HCT116 (cell line): Measurements from ENCODE around the gene CFAP54. TPM values are rescaled to one million over a fixed set of nuclear protein-coding genes. Genes with fewer than 3 reads are reported as not detected.
A peak's percentile ranks its signal among the peaks of the same experiment; 100 is the strongest.

Experiments used
- ATAC-seq: fragments of 200-7000 bp; cut with Tn5 transposase; 2 replicates; pipeline ENCODE4 v1.9.1; 2020; ENCODE audit warnings: mild to moderate bottlenecking, moderate library complexity
- BruUV-seq: library from RNA; stranded (reverse); fragments of 400-500 nt; replicated peaks from 2 replicates; lab custom pipeline; 2021; lab: Mats Ljungman, UMichigan
- CTCF ChIA-PET: fragments of 300-600 bp; sonication (Branson Sonifier 250); formaldehyde crosslinking; loops from one replicate; lab custom pipeline; 2021; ENCODE audit warnings: antibody characterized with exemption; lab: Charles Lee
- POLR2A ChIA-PET: fragments of 300-600, 350-600 bp; sonication (Branson Sonifier 250); formaldehyde crosslinking; loops from one replicate; lab custom pipeline; 2021; ENCODE audit warnings: antibody characterized with exemption; lab: Charles Lee
- RAD21 ChIA-PET, 2 experiments: fragments of 300-600 bp; sonication (Branson Sonifier 250); formaldehyde crosslinking; loops; one replicate each; lab custom pipeline; 2023; ENCODE audit warnings: low total read pairs in 2 of 2; ENCODE audit not compliant: uncharacterized antibody in 2 of 2, unreplicated experiment in 2 of 2, low non-redundant PET in 1 of 2; lab: Charles Lee
- DNase-seq: peaks from one replicate; pipeline ENCODE4 v3.0.0-alpha.2; 2010; ENCODE audit warnings: low read depth, low spot score
- H2AFZ ChIP-seq: fragments of 200-600 bp; shearing (Covaris generic), sonication (generic); 2 replicates; pipeline ENCODE4 v1.6.1; 2017; ENCODE audit warnings: low read depth, mixed run types, mixed read lengths, antibody characterized with exemption, low read length; ENCODE audit not compliant: poor library complexity, severe bottlenecking
- H3K27ac ChIP-seq: 2 replicates; pipeline ENCODE4 v1.5.1; 2012; ENCODE audit warnings: low read depth, low read length
- H3K27me3 ChIP-seq: fragments of 200-600 bp; sonication (generic); 2 replicates; pipeline ENCODE4 v1.6.1; 2016; ENCODE audit warnings: mixed run types, low read length, mixed read lengths; ENCODE audit not compliant: insufficient read depth
- H3K36me3 ChIP-seq, 2 experiments: fragments of 200-500 bp in 1 of 2; fragments of 200-600 bp in 1 of 2; sonication (Bioruptor generic) in 1 of 2; sonication (generic) in 1 of 2; 2 replicates each; pipeline versions ENCODE4 v1.5.1 to v1.6.1; 2014 to 2016; ENCODE audit warnings: low read length in 2 of 2, inconsistent platforms in 1 of 2, mixed read lengths in 1 of 2, mixed run types in 1 of 2; ENCODE audit not compliant: insufficient read depth in 2 of 2, control insufficient read depth in 1 of 2
- H3K4me1 ChIP-seq, 2 experiments: fragments of 200-600 bp in 1 of 2; sonication (generic) in 1 of 2; 2 replicates each; pipeline versions ENCODE4 v1.5.1 to v1.6.1; 2012 to 2017; ENCODE audit warnings: low read length in 2 of 2, inconsistent platforms in 1 of 2, mild to moderate bottlenecking in 1 of 2, mixed read lengths in 1 of 2, mixed run types in 1 of 2, moderate library complexity in 1 of 2; ENCODE audit not compliant: insufficient read depth in 2 of 2, control insufficient read depth in 1 of 2
- H3K4me2 ChIP-seq: fragments of 200-600 bp; sonication (generic); 2 replicates; pipeline ENCODE4 v1.6.1; 2017; ENCODE audit warnings: mixed run types, low read length, mixed read lengths
- H3K4me3 ChIP-seq, 2 experiments: fragments of 200-600 bp in 1 of 2; sonication (generic) in 1 of 2; replicated peaks in 1 of 2; 2 replicates each; pipeline ENCODE4 v1.5.1; 2011 to 2016; ENCODE audit warnings: low read length in 2 of 2, control low read depth in 1 of 2, low read depth in 1 of 2, mild to moderate bottlenecking in 1 of 2, mixed read lengths in 1 of 2, mixed run types in 1 of 2
- H3K79me2 ChIP-seq: fragments of 200-600 bp; sonication (generic); 2 replicates; pipeline ENCODE4 v1.6.1; 2017; ENCODE audit warnings: mild to moderate bottlenecking, mixed run types, low read length, moderate library complexity, mixed read lengths; ENCODE audit not compliant: insufficient read depth
- H3K9ac ChIP-seq: fragments of 200-600 bp; sonication (generic); 2 replicates; pipeline ENCODE4 v1.6.1; 2016; ENCODE audit warnings: low read length, mixed read lengths
- H3K9me2 ChIP-seq: fragments of 200-600 bp; sonication (generic), shearing (Covaris generic); 2 replicates; pipeline ENCODE4 v1.6.1; 2017; ENCODE audit warnings: mixed run types, mild to moderate bottlenecking, moderate library complexity; ENCODE audit not compliant: insufficient read depth
- H3K9me3 ChIP-seq, 2 experiments: fragments of 200-500 bp in 1 of 2; fragments of 200-600 bp in 1 of 2; sonication (Bioruptor generic) in 1 of 2; sonication (generic) in 1 of 2; 2 replicates each; pipeline ENCODE4 v1.6.1; 2014 to 2017; ENCODE audit warnings: low read length in 2 of 2, mixed read lengths in 2 of 2, inconsistent platforms in 1 of 2, low read depth in 1 of 2, mild to moderate bottlenecking in 1 of 2, mixed run types in 1 of 2, moderate library complexity in 1 of 2; ENCODE audit not compliant: control insufficient read depth in 1 of 2, insufficient read depth in 1 of 2
- H4K20me1 ChIP-seq: fragments of 200-600 bp; sonication (generic), shearing (Covaris generic); 2 replicates; pipeline ENCODE4 v1.6.1; 2017; ENCODE audit warnings: mixed run types, mild to moderate bottlenecking, moderate library complexity; ENCODE audit not compliant: insufficient read depth
- EZH2 ChIP-seq: fragments of 200-600 bp; sonication (generic); IDR thresholded peaks from 2 replicates; pipeline ENCODE4 v1.6.1; 2017; ENCODE audit warnings: antibody characterized with exemption, mixed run types
- RAD21 ChIP-seq: IDR thresholded peaks from 2 replicates; pipeline ENCODE4 v1.6.1; 2012; ENCODE audit warnings: low read depth, mild to moderate bottlenecking
- SIN3A ChIP-seq: IDR thresholded peaks from 2 replicates; pipeline ENCODE4 v1.6.1; 2012; ENCODE audit warnings: low read depth
- SRF ChIP-seq: IDR thresholded peaks from 2 replicates; pipeline ENCODE4 v1.6.1; 2012; ENCODE audit warnings: low read depth
- ZFX ChIP-seq: fragments of 450-650 bp; IDR thresholded peaks from 2 replicates; pipeline ENCODE4 v1.6.1; 2017
- ZNF274 ChIP-seq: fragments of 200-500 bp; sonication (Bioruptor generic); IDR thresholded peaks from 2 replicates; pipeline ENCODE4 v1.6.1; 2014; ENCODE audit warnings: mild to moderate bottlenecking, low read depth, low read length, inconsistent platforms
- intact Hi-C: fragments of 100-400 bp; cut with micrococcal nuclease; formaldehyde crosslinking; loops from 2 replicates; pipeline ENCODE4 v1.10.0; 2022
- total RNA-seq: library from RNA; stranded (reverse); gene quantifications from one replicate; pipeline ENCODE4 v1.2.1, GENCODE V29; 2021; ENCODE audit not compliant: unreplicated experiment

CFAP54 gene
- total RNA-seq, 1 experiment from 2014 or later: 0.25 TPM

DNA sequence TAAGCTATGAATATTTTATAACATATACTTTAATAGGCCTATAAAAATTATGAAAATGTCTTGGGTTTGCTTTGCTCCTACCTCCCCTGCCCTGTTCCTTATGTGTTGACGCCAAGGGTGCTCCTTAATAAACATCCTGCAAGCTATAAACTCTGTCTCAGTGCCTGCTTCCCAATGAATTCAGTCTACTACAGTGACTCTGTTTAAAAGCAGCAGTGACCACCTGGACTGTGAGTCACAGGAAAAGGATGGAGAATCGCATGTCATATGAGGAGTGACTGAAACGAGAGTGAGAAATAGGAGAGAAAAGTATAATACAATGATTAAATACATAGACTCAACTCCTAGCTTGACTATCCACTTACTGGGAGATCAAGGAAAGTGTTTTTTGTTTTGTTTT, 41.1 kb upstream of the CFAP54 start:
- DNase-seq (no peak), ATAC-seq (no peak)
- Histone ChIP-seq H3K79me2 (no peaks in the 10 kb centered on the region), H3K4me2 (no peak overlapping the region), H2AFZ (peak overlapping the region; percentile 91), H3K36me3 (no peaks in the 10 kb centered on the region), H3K27ac (no peak overlapping the region), H3K4me1 (peaks cover 0 to 3% of the 10 kb centered on the region in 2 experiments; a peak in 1 of 4 replicates), H4K20me1 (no peaks in the 10 kb centered on the region), H3K4me3 (no peak overlapping the region), H3K9ac (no peak overlapping the region), H3K27me3 (no peaks in the 10 kb centered on the region), H3K9me2 (no peaks in the 10 kb centered on the region), H3K9me3 (no peaks in the 10 kb centered on the region)
- no peak for TF ChIP-seq ZFX
- TF ChIP-seq ZNF274: no peak
- no peak for TF ChIP-seq SIN3A
- TF ChIP-seq RAD21: no peak
- TF ChIP-seq EZH2: no peak
- RAD21 ChIA-PET: no interaction called here
- CTCF ChIA-PET: no interaction called here
- intact Hi-C loops: no loop called here
- BruUV-seq: no TSS peak
- POLR2A ChIA-PET: interaction anchor here (1.4 kb wide), 1 partner anchor 9 kb away, joined by 3 read pairs; no protein-coding TSS in a partner anchor

DNA sequence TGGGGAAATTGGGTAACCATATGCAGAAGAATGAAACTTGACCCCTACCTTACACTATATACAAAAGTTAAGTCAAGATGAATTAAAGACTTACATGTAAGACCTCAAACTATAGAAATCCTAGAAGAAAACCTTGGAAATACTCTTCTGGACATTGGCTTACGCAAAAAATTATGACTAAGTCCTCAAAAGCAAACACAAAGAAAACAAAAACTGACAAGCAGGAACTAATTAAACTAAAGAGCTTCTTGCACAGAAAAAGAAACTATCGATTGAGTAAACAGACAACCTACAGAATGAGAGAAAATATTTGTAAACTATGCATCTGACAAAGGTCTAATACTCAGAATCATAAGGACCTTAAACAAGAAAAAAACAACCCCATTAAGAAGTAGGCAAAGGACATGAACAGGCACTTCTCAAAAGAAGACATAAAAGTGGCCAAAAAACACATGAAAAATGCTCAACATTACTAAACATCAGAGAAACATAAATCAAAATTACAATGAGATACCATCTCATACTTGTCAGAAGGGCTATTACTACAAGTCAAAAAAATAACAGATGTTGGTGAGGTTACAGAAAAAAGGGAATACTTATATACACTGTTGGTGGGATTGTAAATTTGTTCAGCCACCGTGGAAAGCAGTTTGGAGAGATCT, 37.0 kb upstream of the CFAP54 start:
- ChIA-PET CTCF (no interaction called here), RAD21 (no interaction called here), POLR2A (no interaction called here)
- TF ChIP-seq EZH2 (no peak), SRF (no peak)
- Histone ChIP-seq H3K79me2 (no peaks in the 10 kb centered on the region), H3K4me3 (no peak overlapping the region), H3K9me3 (no peaks in the 10 kb centered on the region), H3K4me2 (no peak overlapping the region), H3K27me3 (no peaks in the 10 kb centered on the region), H4K20me1 (no peaks in the 10 kb centered on the region), H3K4me1 (peaks cover 5 to 16% of the 10 kb centered on the region in 2 experiments; a peak in 3 of 4 replicates), H3K36me3 (no peaks in the 10 kb centered on the region), H3K9ac (no peak overlapping the region), H3K9me2 (no peaks in the 10 kb centered on the region), H3K27ac (no peak overlapping the region), H2AFZ (no peak overlapping the region)
- no peak for DNase-seq
- intact Hi-C loops: no loop called here
- BruUV-seq: no TSS peak
- no peak for ATAC-seq
